Type B pancreatic cell (in vitro differentiated cells): ENCODE measurements around the gene HM13. TPM values are rescaled to one million over a fixed set of nuclear protein-coding genes. Genes with fewer than 3 reads are reported as not detected.

Source experiments
- DNase-seq: peaks from one replicate; pipeline ENCODE4 v3.0.0; 2021; ENCODE audit warnings: mixed read lengths; ENCODE audit not compliant: unreplicated experiment; ENCODE audit errors: extremely low spot score
- H3K27ac Mint-ChIP-seq: 2 replicates; pipeline ENCODE4 v1.8.0; 2021; ENCODE audit warnings: mild to moderate bottlenecking, mixed read lengths
- H3K27me3 Mint-ChIP-seq: 2 replicates; pipeline ENCODE4 v1.8.0; 2021; ENCODE audit warnings: mixed read lengths
- H3K36me3 Mint-ChIP-seq: 2 replicates; pipeline ENCODE4 v1.8.0; 2021; ENCODE audit warnings: mixed read lengths
- H3K4me1 Mint-ChIP-seq: one replicate; pipeline ENCODE4 v1.8.0; 2021; ENCODE audit warnings: mixed read lengths; ENCODE audit not compliant: unreplicated experiment
- H3K4me3 Mint-ChIP-seq: 2 replicates; pipeline ENCODE4 v1.8.0; 2021; ENCODE audit warnings: mild to moderate bottlenecking, mixed read lengths
- H3K9me3 Mint-ChIP-seq: 2 replicates; pipeline ENCODE4 v1.8.0; 2021; ENCODE audit warnings: mixed read lengths
- total RNA-seq: library from RNA; stranded (reverse); gene quantifications from 2 replicates; pipeline ENCODE4 v1.2.1, GENCODE V29; 2021; ENCODE audit warnings: low replicate concordance
- TF ChIP-seq, protein P1 (sequence below): fragments of 200-600 bp; sonication (generic); conservative IDR thresholded peaks from 2 replicates; pipeline ENCODE4 v1.5.0; 2021; ENCODE audit warnings: antibody characterized with exemption, mild to moderate bottlenecking

HM13 gene
- total RNA-seq, 1 donor from 2014 or later = 246 TPM

DNA sequence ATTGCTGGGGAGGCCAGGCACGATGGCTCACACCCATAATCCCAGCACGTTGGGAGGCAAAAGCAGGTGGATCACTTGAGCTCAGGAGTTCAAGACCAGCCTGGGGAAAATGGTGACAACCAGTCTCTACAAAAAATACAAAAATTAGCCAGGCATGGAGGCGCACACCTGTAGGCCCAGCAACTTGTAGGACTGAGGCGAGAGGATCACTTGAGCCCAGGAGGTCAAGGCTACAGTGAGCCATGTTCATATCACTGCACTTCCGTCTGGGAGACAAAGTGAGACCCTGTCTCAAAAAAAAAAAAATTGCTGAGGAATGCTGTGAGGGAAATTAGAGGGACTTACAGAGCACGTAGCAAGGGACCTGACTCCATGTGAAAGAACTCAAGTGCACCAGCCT, 50.0 kb downstream of the HM13 start:
- H3K4me1 Mint-ChIP-seq = peaks cover 63% of the 10 kb centered on the region
- peaks cover 34% of the 10 kb centered on the region for H3K36me3 Mint-ChIP-seq
- H3K27ac Mint-ChIP-seq = peak overlapping the region; percentile 70
- no peaks in the 10 kb centered on the region for H3K27me3 Mint-ChIP-seq
- TF ChIP-seq, protein P1, sequence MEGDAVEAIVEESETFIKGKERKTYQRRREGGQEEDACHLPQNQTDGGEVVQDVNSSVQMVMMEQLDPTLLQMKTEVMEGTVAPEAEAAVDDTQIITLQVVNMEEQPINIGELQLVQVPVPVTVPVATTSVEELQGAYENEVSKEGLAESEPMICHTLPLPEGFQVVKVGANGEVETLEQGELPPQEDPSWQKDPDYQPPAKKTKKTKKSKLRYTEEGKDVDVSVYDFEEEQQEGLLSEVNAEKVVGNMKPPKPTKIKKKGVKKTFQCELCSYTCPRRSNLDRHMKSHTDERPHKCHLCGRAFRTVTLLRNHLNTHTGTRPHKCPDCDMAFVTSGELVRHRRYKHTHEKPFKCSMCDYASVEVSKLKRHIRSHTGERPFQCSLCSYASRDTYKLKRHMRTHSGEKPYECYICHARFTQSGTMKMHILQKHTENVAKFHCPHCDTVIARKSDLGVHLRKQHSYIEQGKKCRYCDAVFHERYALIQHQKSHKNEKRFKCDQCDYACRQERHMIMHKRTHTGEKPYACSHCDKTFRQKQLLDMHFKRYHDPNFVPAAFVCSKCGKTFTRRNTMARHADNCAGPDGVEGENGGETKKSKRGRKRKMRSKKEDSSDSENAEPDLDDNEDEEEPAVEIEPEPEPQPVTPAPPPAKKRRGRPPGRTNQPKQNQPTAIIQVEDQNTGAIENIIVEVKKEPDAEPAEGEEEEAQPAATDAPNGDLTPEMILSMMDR = no peak
- DNase-seq = no peak
- H3K9me3 Mint-ChIP-seq = no peaks in the 10 kb centered on the region
- no peak overlapping the region for H3K4me3 Mint-ChIP-seq

DNA sequence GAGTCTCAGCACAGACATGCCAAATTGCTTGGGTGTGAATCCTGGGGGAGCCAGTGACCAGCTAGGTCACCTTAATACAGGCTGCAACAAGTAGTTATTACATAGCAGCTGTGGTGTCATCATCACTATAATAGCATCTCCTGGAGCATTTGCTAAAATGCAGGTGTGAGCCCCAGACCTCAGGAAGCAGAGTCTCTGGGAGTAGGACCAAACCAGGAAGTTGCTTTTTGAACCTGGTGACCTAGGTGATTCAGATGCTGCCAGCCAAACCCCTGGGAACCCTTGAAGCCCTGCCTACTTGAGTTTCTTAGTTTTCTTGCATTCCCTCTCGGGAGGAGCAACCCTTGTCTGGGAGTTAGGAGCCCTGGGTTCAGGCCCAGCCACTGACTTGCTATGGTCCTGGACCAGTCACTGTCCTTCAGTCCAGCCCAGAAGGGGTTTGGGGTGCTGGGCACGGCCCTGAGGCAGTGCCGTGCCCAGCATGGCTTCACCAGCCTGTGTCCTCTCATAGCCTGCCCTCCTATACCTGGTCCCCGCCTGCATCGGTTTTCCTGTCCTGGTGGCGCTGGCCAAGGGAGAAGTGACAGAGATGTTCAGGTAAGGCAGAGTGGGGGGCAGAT, 51.6 kb downstream of the HM13 start:
- peak overlapping the region; percentile 36 for H3K4me3 Mint-ChIP-seq
- DNase-seq = no peak
- H3K27ac Mint-ChIP-seq = peak overlapping the region; percentile 95
- no peaks in the 10 kb centered on the region for H3K27me3 Mint-ChIP-seq
- H3K9me3 Mint-ChIP-seq = no peaks in the 10 kb centered on the region
- TF ChIP-seq, protein P1 = no peak
- peaks cover 57% of the 10 kb centered on the region for H3K4me1 Mint-ChIP-seq
- H3K36me3 Mint-ChIP-seq = peaks cover 28% of the 10 kb centered on the region

DNA sequence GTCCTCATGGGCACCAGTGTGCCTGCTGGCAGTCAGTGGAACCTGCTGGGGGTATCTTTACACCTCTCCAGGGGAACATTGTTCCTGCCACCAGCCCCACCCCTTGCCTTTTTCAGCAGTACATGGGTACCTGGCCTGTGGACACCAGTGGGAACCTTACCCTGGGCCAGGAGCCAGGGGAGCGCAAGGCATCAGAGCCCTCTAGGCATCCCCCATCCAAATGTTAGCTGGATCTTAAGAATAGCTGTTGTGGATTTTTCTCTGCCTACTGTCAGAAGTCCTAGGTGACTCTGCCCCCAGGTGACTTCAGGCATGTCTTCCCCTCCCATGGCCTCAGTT, 52.0 kb downstream of the HM13 start:
- peak overlapping the region; percentile 60 for H3K4me3 Mint-ChIP-seq
- no peak for DNase-seq
- TF ChIP-seq, protein P1 = no peak
- H3K27ac Mint-ChIP-seq = peak overlapping the region; percentile 95
- H3K27me3 Mint-ChIP-seq = no peaks in the 10 kb centered on the region
- peaks cover 56% of the 10 kb centered on the region for H3K4me1 Mint-ChIP-seq
- H3K9me3 Mint-ChIP-seq = no peaks in the 10 kb centered on the region
- peaks cover 25% of the 10 kb centered on the region for H3K36me3 Mint-ChIP-seq

DNA sequence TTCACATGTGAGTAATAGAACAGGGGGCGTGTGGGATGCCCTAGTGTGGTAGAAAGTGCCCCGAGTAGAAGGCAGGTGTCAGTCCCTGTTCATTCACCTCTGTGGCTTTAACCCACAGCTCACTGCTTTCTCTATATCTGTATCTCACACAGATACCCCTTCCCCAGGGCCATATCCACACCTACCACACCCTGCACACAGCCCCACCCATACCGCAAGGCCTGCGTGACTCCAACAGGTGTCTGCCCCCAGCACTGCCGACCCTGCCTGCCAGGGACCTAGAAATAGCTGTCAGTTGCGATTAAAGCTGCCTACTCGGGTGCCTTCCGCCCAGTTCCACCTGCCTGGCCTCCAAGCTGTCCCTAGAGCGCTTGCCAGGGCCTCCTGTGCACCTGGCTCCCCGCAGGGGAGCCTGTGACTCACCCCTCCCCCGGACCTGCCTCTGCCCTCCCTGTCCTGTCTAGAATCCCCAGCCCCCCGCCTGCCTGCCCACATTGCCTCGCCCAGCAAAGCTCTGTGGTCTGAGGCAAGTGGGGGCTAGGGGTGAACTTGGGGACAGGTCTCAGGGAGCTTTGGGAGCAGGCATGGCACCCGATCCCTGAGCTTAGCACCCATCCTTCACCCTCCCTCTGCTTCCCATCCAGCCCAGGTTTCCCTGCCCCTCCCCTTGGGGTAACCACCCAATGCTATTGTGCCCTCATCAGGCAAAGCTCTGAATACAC, 52.6 kb downstream of the HM13 start:
- H3K4me1 Mint-ChIP-seq = peaks cover 54% of the 10 kb centered on the region
- peaks cover 21% of the 10 kb centered on the region for H3K36me3 Mint-ChIP-seq
- TF ChIP-seq, protein P1 = no peak
- no peaks in the 10 kb centered on the region for H3K27me3 Mint-ChIP-seq
- no peaks in the 10 kb centered on the region for H3K9me3 Mint-ChIP-seq
- H3K4me3 Mint-ChIP-seq = peak overlapping the region; percentile 60
- DNase-seq = no peak
- peak overlapping the region; percentile 95 for H3K27ac Mint-ChIP-seq

- Mint-ChIP-seq H3K4me1 (peaks cover 56% of the 10 kb centered on the region), H3K36me3 (peaks cover 21% of the 10 kb centered on the region), H3K27ac (peak overlapping the region; percentile 95), H3K9me3 (no peaks in the 10 kb centered on the region), H3K4me3 (no peak overlapping the region), H3K27me3 (no peaks in the 10 kb centered on the region)
- no peak for DNase-seq
- TF ChIP-seq, protein P1 = no peak
These were observed 53.1 kb downstream of the HM13 start for GRCh38 chr20:31567380-31567720.
